Calu3 (cell line): ENCODE measurements around the gene SCAANT1. TPM values are rescaled to one million over a fixed set of nuclear protein-coding genes. Genes with fewer than 3 reads are reported as not detected.

Experiments used
- BruUV-seq: library from RNA; stranded (reverse); fragments of 400-500 nt; replicated peaks from 2 replicates; lab custom pipeline; 2021; lab: Mats Ljungman, UMichigan
- CTCF ChIA-PET: fragments of 300-600 bp; sonication (Branson Sonifier 250); formaldehyde crosslinking; loops from one replicate; lab custom pipeline; 2022; ENCODE audit warnings: antibody characterized with exemption; lab: Charles Lee
- DNase-seq: peaks from one replicate; pipeline ENCODE4 v3.0.0; 2022
- H3K27ac Mint-ChIP-seq: one replicate; pipeline ENCODE4 v1.8.0; 2022; ENCODE audit warnings: mixed read lengths; ENCODE audit not compliant: unreplicated experiment
- H3K27me3 Mint-ChIP-seq: one replicate; pipeline ENCODE4 v1.8.0; 2022; ENCODE audit warnings: mixed read lengths; ENCODE audit not compliant: unreplicated experiment
- H3K36me3 Mint-ChIP-seq: one replicate; pipeline ENCODE4 v1.8.0; 2022; ENCODE audit warnings: mild to moderate bottlenecking, moderate library complexity, mixed read lengths; ENCODE audit not compliant: insufficient read depth, unreplicated experiment
- H3K4me1 Mint-ChIP-seq: one replicate; pipeline ENCODE4 v1.8.0; 2022; ENCODE audit warnings: mild to moderate bottlenecking, low read depth, mixed read lengths; ENCODE audit not compliant: unreplicated experiment
- H3K4me3 Mint-ChIP-seq: one replicate; pipeline ENCODE4 v1.8.0; 2022; ENCODE audit warnings: mild to moderate bottlenecking, low read depth, moderate library complexity, mixed read lengths; ENCODE audit not compliant: unreplicated experiment
- H3K9me3 Mint-ChIP-seq: one replicate; pipeline ENCODE4 v1.8.0; 2022; ENCODE audit warnings: low read depth, mixed read lengths; ENCODE audit not compliant: unreplicated experiment
- CTCF ChIP-seq: fragments of 200-600 bp; IDR thresholded peaks from one replicate; pipeline ENCODE4 v1.8.0; 2022; ENCODE audit warnings: antibody characterized with exemption; ENCODE audit not compliant: unreplicated experiment
- intact Hi-C: fragments of 100-400 bp; cut with micrococcal nuclease; formaldehyde crosslinking; loops from one replicate; pipeline ENCODE4 v1.10.0; 2022; ENCODE audit not compliant: unreplicated experiment
- total RNA-seq: library from RNA; stranded (reverse); gene quantifications from 2 replicates; pipeline ENCODE4 v1.2.3, GENCODE V29; 2022

The SCAANT1 gene
- total RNA-seq, 1 experiment from 2014 or later, result not detected

GRCh38 chr3:63940389-63940757 is 28.2 kb upstream of the SCAANT1 start:
- intact Hi-C loops, result no loop called here
- BruUV-seq, result no TSS peak
- H3K27me3 Mint-ChIP-seq, result no peaks in the 10 kb centered on the region
- H3K4me1 Mint-ChIP-seq, result peaks cover 54% of the 10 kb centered on the region
- H3K36me3 Mint-ChIP-seq, result peaks cover 12% of the 10 kb centered on the region
- H3K4me3 Mint-ChIP-seq, result no peak overlapping the region
- H3K9me3 Mint-ChIP-seq, result no peaks in the 10 kb centered on the region
- CTCF ChIA-PET, result interaction anchor here (0.6 kb wide), 1 partner anchor 593 kb away, joined by 3 read pairs; no protein-coding TSS in a partner anchor
- no peak for TF ChIP-seq CTCF
- H3K27ac Mint-ChIP-seq, result no peak overlapping the region
- no peak for DNase-seq

DNA sequence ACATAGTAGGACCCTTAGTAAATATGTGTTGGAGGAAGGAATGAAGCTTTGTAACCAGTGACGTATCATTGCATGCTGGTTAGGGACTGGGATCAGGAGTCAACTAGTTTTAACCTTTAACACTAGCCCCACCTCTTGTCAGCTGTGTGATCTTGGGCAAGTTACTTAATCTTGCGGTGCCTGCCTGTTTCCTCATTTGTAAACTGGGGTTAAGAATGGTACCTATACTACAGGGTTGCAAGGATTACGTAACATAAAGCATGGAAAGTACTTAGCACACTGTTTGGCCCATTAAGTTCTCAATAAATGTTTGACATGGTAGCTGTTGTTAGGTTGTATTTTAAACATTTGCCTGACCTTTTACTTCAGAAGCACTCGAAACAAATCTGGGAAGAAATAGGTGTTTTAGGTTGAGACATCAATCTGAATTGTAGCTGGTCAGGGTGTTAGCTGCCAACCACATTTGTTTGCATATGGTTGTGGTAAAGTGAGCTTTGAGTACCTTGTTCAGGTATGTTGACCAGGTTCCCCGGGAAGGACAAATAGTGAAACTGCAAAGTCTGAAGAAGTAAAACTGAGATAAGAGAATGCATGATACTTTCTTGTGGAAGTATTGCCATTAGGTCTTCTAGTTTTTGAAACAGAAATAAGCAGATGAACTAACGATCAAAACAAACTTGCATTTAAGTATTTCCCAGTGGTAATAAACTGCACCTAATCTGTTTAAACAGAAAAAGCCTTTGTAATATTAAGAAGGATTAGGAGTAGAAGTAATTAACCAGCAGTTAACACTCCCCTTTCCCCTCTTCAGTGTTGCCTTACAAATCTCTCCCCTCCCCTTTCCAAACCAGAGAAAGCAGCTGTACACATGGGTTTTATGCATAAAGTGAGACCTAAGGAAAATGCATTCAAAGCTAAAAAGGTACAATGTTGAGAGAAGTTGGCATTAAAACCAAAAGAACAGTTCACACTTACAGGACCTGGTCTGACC is 25.8 kb upstream of the SCAANT1 start:
- H3K9me3 Mint-ChIP-seq, result no peaks in the 10 kb centered on the region
- peak; percentile 36 for DNase-seq
- peaks cover 9% of the 10 kb centered on the region for H3K36me3 Mint-ChIP-seq
- no TSS peak for BruUV-seq
- H3K4me1 Mint-ChIP-seq, result peaks cover 40% of the 10 kb centered on the region
- intact Hi-C loops, result no loop called here
- peak overlapping the region; percentile 18 for H3K4me3 Mint-ChIP-seq
- no peak for TF ChIP-seq CTCF
- no peaks in the 10 kb centered on the region for H3K27me3 Mint-ChIP-seq
- CTCF ChIA-PET, result interaction anchor here (0.5 to 1.4 kb wide), 4 partner anchors 23 to 173 kb away, joined by 3 to 7 read pairs (median 4); no protein-coding TSS in a partner anchor
- peak overlapping the region; percentile 48 for H3K27ac Mint-ChIP-seq

DNA sequence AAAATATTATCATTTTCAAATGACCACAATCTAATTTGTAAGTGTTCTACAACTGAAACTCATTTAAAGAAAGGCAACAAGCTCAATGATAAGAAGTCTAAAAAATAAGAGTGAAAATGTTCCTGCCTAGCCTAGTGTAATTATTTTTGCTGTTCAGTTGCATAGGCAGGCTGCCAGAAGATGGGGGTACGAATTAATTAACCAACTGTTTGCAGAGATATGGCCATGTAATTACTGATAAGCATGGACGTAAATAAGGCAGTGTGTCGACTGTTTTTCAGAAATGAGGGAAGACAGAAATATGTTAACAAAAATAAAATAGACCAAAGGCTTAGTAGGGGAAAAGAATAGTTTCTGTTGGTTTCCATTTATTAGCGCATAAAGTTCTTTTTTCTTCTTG is 24.7 kb upstream of the SCAANT1 start:
- no peak overlapping the region for H3K4me3 Mint-ChIP-seq
- no TSS peak for BruUV-seq
- H3K27ac Mint-ChIP-seq, result peak overlapping the region; percentile 40
- peaks cover 7% of the 10 kb centered on the region for H3K36me3 Mint-ChIP-seq
- TF ChIP-seq CTCF, result no peak
- CTCF ChIA-PET, result interaction anchor here (1.1 to 1.4 kb wide), 2 partner anchors 26 to 31 kb away, joined by 3 to 7 read pairs; no protein-coding TSS in a partner anchor
- H3K4me1 Mint-ChIP-seq, result peaks cover 46% of the 10 kb centered on the region
- H3K9me3 Mint-ChIP-seq, result no peaks in the 10 kb centered on the region
- no peaks in the 10 kb centered on the region for H3K27me3 Mint-ChIP-seq
- no peak for DNase-seq
- intact Hi-C loops, result no loop called here

GRCh38 chr3:63934041-63934866 is 22.1 kb upstream of the SCAANT1 start:
- H3K9me3 Mint-ChIP-seq, result no peaks in the 10 kb centered on the region
- H3K27me3 Mint-ChIP-seq, result no peaks in the 10 kb centered on the region
- TF ChIP-seq CTCF, result no peak
- CTCF ChIA-PET, result no interaction called here
- no peak overlapping the region for H3K27ac Mint-ChIP-seq
- intact Hi-C loops, result no loop called here
- H3K4me1 Mint-ChIP-seq, result peaks cover 49% of the 10 kb centered on the region
- no peak overlapping the region for H3K4me3 Mint-ChIP-seq
- DNase-seq, result no peak
- H3K36me3 Mint-ChIP-seq, result peaks cover 7% of the 10 kb centered on the region
- no TSS peak for BruUV-seq
